ENCODE data around the gene IFT88. TPM values are rescaled to one million over a fixed set of nuclear protein-coding genes. Genes with fewer than 3 reads are reported as not detected.

IFT88 gene
- total RNA-seq, 1 donor from 2014 or later: 8.1 TPM

GRCh38 chr13:20654156-20654555 lies 87.2 kb downstream of the IFT88 start:
- no peak overlapping the region for H3K27ac ChIP-seq (replicated peaks)
- peaks cover 16% of the 10 kb centered on the region for H3K36me3 ChIP-seq
- intact Hi-C loops (cut with micrococcal nuclease): no loop called here
- no peak for DNase-seq
- TF ChIP-seq, protein P1, sequence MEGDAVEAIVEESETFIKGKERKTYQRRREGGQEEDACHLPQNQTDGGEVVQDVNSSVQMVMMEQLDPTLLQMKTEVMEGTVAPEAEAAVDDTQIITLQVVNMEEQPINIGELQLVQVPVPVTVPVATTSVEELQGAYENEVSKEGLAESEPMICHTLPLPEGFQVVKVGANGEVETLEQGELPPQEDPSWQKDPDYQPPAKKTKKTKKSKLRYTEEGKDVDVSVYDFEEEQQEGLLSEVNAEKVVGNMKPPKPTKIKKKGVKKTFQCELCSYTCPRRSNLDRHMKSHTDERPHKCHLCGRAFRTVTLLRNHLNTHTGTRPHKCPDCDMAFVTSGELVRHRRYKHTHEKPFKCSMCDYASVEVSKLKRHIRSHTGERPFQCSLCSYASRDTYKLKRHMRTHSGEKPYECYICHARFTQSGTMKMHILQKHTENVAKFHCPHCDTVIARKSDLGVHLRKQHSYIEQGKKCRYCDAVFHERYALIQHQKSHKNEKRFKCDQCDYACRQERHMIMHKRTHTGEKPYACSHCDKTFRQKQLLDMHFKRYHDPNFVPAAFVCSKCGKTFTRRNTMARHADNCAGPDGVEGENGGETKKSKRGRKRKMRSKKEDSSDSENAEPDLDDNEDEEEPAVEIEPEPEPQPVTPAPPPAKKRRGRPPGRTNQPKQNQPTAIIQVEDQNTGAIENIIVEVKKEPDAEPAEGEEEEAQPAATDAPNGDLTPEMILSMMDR (IDR thresholded peaks at IDR 0.05; ENCODE audit: borderline replicate concordance): no peak
- H3K27me3 ChIP-seq (ENCODE audit: low read depth): no peaks in the 10 kb centered on the region
- H3K4me1 ChIP-seq: no peaks in the 10 kb centered on the region
- H3K9me3 ChIP-seq (replicated peaks): no peaks in the 10 kb centered on the region
- no peak overlapping the region for H3K4me3 ChIP-seq

GRCh38 chr13:20658451-20659040 lies 91.6 kb downstream of the IFT88 start:
- no peak overlapping the region for H3K4me3 ChIP-seq
- H3K4me1 ChIP-seq: no peaks in the 10 kb centered on the region
- intact Hi-C loops (cut with micrococcal nuclease): no loop called here
- H3K27me3 ChIP-seq (ENCODE audit: low read depth): no peaks in the 10 kb centered on the region
- no peak for DNase-seq
- H3K27ac ChIP-seq (replicated peaks): no peak overlapping the region
- no peaks in the 10 kb centered on the region for H3K9me3 ChIP-seq (replicated peaks)
- peaks cover 21% of the 10 kb centered on the region for H3K36me3 ChIP-seq
- TF ChIP-seq, protein P1 (IDR thresholded peaks at IDR 0.05; ENCODE audit: borderline replicate concordance): no peak

- DNase-seq: no peak
- H3K27ac ChIP-seq (replicated peaks): no peak overlapping the region
Observed at GRCh38 chr13:20664351-20664750, 97.4 kb downstream of the IFT88 start.

DNA sequence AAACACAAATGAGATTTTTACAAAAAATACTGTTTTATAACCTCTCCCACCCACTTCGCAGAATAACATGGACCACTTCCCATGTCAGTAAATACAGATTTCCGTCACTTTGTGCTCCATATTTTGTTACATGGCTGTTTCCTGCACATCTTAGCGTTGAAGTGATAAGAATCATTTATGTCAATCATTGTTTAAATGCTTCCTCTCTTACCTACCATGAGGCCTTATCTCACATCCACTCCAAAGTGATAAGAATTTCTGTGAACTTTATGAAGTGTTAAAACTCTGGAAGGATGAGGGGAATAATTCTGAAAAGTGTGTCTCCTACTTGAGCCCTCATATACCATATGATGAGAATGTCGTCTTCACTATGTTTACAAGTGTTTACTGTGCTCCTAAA lies 100.0 kb downstream of the IFT88 start:
- TF ChIP-seq, protein P1 (IDR thresholded peaks at IDR 0.05; ENCODE audit: borderline replicate concordance): no peak
- intact Hi-C loops (cut with micrococcal nuclease): no loop called here
- Histone ChIP-seq H3K4me3 (no peak overlapping the region), H3K9me3 (replicated peaks) (no peaks in the 10 kb centered on the region), H3K27me3 (ENCODE audit: low read depth) (no peaks in the 10 kb centered on the region), H3K4me1 (no peaks in the 10 kb centered on the region), H3K36me3 (peaks cover 25% of the 10 kb centered on the region), H3K27ac (replicated peaks) (no peak overlapping the region)
- DNase-seq: no peak

More at GRCh38 chr13:20664351-20664750, 97.4 kb downstream of the IFT88 start:
- H3K9me3 ChIP-seq (replicated peaks): no peaks in the 10 kb centered on the region
- intact Hi-C loops (cut with micrococcal nuclease): no loop called here
- H3K27me3 ChIP-seq (ENCODE audit: low read depth): no peaks in the 10 kb centered on the region
- H3K36me3 ChIP-seq: peaks cover 19% of the 10 kb centered on the region
- no peaks in the 10 kb centered on the region for H3K4me1 ChIP-seq
- TF ChIP-seq, protein P1 (IDR thresholded peaks at IDR 0.05; ENCODE audit: borderline replicate concordance): no peak
- no peak overlapping the region for H3K4me3 ChIP-seq

DNA sequence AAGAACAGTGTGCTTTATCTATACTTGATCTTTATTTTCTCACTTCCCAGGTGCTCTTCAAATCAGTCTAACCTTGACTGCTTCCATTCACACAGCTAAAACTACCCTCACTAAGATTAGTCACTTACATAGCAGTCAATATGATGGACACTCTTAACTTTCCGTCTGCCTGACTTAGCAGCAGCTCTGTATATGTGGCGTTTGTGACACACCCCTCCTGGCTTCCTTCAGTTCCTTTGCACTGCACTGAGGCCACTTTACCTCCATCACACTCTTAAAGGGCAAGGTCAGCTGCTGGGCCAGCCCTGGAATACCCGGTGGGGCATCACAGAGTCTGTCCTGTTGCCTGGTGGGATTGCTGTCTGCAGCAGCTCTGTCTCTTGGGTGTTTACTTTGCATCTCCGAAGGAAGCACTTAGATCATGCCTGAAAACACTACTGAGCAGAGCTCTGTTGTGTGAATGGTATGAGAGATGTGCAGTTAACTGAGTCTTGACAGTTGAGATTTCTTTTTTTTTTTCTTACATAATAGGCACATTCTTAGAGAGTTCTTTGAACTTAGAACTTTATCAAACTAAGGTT lies 101.0 kb downstream of the IFT88 start:
- intact Hi-C loops (cut with micrococcal nuclease): no loop called here

More for the DNA sequence above, 101.0 kb downstream of the IFT88 start:
- no peaks in the 10 kb centered on the region for H3K9me3 ChIP-seq (replicated peaks)
- no peak for DNase-seq
- TF ChIP-seq, protein P1 (IDR thresholded peaks at IDR 0.05; ENCODE audit: borderline replicate concordance): no peak
- H3K27ac ChIP-seq (replicated peaks): no peak overlapping the region
- no peak overlapping the region for H3K4me3 ChIP-seq
- peaks cover 25% of the 10 kb centered on the region for H3K36me3 ChIP-seq
- H3K27me3 ChIP-seq (ENCODE audit: low read depth): no peaks in the 10 kb centered on the region
- no peaks in the 10 kb centered on the region for H3K4me1 ChIP-seq

Data from left ventricle myocardium inferior (tissue), 1 donor.